ENCODE measurements around the gene TSPAN5. TPM values are rescaled to one million over a fixed set of nuclear protein-coding genes. Genes with fewer than 3 reads are reported as not detected.
"Not testable (repeated sequence)": the region's sequence is repeated elsewhere in the genome, so short reads cannot be mapped to it uniquely, and the experiment has no call there.

The TSPAN5 gene
- total RNA-seq, 1 experiment from 2014 or later: 32.9 TPM

GRCh38 chr4:98503676-98504075 is 154.7 kb downstream of the TSPAN5 start:
- no peak for DNase-seq (ENCODE audit: low read depth)

DNA sequence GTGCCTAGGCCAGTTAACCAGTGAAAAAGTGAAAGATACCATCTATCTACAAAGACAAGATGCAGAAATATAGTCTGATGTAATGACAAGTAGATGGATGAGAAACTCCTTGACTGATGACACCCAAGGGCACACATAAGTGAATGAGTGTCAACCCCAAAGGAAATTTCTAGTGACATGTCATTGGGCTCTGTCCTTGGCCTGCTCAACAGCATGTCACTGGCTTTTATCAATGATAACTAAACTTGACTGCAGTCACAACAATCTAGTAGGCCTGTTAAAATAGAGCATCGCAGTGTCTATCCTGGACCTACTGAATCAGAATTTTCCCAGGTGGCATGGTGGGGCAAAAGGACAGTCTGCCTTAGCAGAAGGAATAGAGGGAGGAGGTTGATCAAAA is 155.8 kb downstream of the TSPAN5 start:
- no peak for DNase-seq (ENCODE audit: low read depth)

- no peak for DNase-seq (ENCODE audit: low read depth)
Measured at GRCh38 chr4:98502031-98502430, 156.4 kb downstream of the TSPAN5 start.

GRCh38 chr4:98501383-98501782 is 157.0 kb downstream of the TSPAN5 start:
- no peak for DNase-seq (ENCODE audit: low read depth)

DNA sequence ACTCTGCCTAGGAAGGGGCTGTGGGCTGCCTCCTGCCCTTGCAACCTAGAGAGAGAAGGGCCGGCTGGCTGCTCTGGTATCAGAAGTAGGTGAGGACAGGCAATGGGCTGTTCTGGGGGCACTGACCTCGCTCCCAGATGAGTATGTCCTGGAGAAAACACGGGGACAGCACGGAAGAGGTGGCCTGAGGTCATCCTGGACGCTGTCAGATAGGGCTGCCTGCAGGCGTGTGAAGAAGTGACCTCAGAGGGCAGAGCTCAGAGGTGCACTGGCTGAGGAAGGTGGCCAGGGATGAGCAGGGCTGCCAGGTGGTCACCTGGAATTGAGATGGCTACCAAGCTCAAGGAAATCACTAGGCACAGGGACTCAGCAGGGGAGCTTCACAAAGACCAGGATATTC is 159.6 kb downstream of the TSPAN5 start:
- DNase-seq (ENCODE audit: low read depth): no peak

DNA sequence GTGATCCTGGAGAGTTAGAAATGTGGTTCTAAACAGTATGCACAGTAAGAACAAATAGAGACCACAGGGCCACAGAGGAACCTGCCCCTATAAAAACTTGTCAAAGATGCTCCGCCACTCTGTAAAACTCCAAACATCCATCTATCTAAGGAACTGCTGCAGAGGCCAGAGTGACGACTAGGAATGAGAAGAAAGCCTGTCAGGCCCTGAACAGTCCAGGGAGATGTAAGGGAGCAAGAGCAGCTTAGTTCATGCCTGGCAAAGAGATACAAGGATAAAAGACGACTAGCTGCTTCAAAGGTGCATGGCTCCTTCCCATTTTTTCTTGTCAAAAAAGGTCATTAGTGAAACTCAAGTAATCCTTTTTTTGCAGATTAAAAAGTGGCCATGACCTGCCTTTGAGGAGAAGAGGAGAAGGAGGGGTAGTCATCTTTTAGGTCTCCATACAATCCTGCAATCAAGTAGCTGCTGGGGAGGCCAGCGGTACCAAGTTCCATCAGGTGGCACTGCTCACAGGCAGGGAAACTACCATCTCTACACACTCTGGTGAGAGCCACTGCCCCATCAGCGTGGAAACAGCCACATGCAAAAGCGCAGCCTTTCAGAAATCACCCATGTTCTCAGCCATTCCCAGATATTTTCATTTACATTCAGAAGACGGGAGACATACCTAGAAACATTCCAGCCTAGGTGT is 162.1 kb downstream of the TSPAN5 start:
- no peak for DNase-seq (ENCODE audit: low read depth)

GRCh38 chr4:98493296-98493695 is 165.1 kb downstream of the TSPAN5 start:
- no peak for DNase-seq (ENCODE audit: low read depth)

GRCh38 chr4:98491899-98492559 is 166.4 kb downstream of the TSPAN5 start:
- no peak for DNase-seq (ENCODE audit: low read depth)

GRCh38 chr4:98490251-98490650 is 168.2 kb downstream of the TSPAN5 start:
- no peak for DNase-seq (ENCODE audit: low read depth)

- DNase-seq (ENCODE audit: low read depth): no peak
Measured at GRCh38 chr4:98485816-98486345, 172.5 kb downstream of the TSPAN5 start.

DNA sequence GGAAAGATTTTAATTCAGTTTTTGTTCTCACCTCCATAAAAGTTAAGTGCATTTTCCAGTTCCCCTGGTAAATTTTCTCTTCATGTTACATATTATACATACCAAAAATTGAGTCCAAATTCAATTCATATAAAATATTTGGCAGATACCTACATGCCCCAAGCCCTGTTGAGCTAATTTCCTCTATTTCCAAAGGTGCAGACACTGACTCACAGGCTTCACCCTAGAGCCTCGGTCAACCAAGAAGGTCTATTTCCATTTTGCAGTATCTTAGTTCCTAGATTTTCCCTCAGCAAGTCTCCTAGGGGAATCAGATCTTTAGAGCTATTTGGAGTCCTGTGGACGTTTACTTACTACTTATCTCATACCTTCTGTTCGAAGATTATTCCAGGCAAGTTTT is 174.4 kb downstream of the TSPAN5 start:
- DNase-seq (ENCODE audit: low read depth): peak; percentile 58

DNA sequence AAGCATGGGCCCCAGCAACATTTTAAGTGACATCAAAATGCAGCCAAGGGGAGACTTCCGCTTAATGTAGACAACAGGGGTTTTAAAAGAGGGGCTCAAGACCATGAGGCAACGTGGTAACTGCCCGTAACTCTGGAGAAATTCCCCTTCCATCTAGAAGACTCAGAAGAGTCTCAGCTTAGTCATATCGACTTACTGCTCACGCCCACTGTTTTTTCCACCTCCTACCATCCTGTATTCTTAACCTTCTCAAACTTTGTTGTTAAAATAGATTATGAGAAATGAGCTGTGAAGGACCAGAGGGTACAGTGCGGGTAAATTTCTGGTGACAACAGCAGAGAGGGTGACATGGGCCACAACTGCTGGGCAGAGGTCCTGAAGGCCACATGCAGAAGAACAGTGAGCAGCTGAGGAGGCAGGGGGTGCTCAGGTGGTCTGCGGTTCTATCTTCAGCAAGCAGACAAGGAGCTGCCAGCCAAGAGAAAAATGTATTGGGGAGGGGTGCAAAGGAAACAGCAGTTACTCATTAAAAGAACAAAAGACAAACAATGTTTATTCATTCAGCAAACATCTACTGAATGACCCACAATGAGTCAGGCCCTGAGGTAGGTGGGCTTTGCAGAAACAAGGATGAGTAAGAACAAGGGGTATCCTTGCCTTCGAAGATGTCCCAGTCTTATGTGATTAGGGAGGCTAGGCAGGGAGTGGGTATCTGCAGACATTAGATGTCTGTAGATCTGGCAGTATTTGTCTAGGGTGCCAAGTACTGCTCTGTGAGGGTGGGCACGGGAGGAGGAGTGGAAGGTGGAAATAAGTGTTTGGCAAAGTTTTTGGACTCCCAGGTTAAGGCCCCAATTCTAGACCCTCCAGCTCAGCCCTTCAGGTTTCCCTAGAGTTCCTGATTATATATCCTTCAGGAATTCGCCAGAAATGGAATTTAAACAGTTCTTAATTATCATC is 175.3 kb downstream of the TSPAN5 start:
- peak; percentile 94 for DNase-seq (ENCODE audit: low read depth)

GRCh38 chr4:98482503-98482846 is 175.9 kb downstream of the TSPAN5 start:
- no peak for DNase-seq (ENCODE audit: low read depth)

DNA sequence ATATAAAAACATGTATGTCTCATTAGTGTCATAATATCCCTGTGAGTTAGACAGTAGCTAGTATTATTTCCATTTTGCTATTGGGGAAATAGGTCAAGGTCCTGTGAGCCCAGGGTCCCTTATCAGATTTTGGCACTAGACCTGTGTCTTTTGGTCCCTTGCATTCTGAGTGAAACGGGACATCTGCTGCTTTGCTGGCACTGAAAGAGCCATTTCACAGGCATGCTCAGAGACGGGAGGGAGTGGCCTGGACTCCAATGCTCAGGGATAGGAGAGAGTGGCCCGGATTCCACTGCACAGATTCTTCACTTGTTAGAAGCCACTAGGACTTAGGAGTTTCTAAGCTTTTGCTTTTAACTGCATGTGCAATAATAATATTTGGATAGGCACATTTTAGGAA is 177.2 kb downstream of the TSPAN5 start:
- DNase-seq (ENCODE audit: low read depth): no peak

DNA sequence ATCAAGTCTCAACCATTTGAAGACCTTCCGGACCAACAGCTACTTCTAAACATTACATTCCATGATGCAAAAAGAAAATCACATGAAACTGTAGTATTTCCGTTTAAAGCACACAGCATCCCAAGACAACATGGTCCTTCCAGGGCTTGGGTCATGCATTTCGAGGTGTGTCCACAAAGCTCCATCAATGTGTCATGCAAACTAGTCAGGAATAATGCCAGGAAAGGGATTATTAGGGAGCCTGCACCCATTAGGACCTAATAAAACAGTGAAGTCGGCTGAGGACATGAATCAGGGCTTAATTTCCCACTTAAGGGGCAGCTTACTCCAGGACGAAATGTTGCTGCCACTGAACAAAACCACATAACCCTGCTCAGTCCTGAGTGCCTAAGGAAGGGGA is 177.9 kb downstream of the TSPAN5 start:
- DNase-seq (ENCODE audit: low read depth): no peak

GRCh38 chr4:98479590-98479989 is 178.8 kb downstream of the TSPAN5 start:
- DNase-seq (ENCODE audit: low read depth): not testable (repeated sequence)

- no peak for DNase-seq (ENCODE audit: low read depth)
Measured at GRCh38 chr4:98476891-98477290, 181.5 kb downstream of the TSPAN5 start.

- DNase-seq (ENCODE audit: low read depth): peak; percentile 86
Measured at GRCh38 chr4:98474408-98474844, 184.0 kb downstream of the TSPAN5 start.

DNA sequence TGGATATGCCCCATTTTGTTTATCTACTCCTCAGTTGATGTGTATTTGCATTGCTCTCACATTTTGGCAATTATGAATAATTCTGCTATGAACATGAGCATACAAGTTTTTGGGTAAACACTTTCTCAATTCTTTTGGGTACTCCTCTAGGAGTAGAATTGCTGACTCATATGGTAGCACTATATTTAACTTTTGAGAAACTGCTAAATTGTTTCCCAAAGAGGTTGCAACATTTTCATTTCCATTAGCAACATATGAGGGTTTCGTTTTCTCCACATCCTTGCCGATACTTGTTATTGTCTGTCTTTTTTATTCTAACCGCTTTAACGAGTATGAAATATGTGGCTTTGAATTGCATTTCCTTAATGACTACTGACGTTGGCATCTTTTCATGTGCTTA is 185.4 kb downstream of the TSPAN5 start:
- DNase-seq (ENCODE audit: low read depth): no peak

DNA sequence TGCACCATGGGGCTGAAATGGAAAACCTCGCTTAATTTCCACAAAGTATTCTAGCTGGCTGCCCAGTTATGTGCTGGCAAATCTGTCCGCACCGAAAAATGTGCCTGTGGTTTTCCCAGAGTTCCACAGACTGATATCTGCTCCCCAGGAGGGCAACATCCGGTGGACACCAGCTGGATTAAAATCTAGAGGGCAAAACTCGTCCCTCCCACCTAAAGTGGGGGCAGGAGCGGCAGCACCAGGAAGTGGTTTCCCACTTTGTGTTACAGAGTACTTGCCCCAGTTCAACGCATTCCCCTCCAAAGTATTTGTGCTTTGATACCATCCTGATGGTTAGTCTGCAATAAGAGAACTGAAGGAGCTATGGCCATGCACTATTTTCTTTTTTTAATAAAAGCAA is 187.6 kb downstream of the TSPAN5 start:
- peak; percentile 90 for DNase-seq (ENCODE audit: low read depth)

DNA sequence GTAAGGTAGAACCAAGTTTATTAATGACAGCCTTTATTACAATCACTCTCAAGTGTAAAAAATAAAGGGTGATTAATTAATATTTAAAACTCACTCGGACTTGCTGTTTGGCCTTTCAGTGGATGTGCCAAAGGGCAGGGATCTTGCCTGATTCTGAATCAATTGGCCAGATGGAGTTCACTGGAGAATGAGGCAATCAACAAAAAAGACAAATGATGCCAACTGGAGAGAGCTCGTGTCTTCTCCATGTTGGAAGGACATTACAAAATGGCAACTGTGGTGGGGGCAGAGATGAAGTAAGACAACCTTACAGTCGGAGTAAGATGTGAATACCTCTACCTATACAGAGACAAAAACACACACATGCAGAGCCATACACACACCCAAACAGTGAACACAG is 188.0 kb downstream of the TSPAN5 start:
- no peak for DNase-seq (ENCODE audit: low read depth)

DNA sequence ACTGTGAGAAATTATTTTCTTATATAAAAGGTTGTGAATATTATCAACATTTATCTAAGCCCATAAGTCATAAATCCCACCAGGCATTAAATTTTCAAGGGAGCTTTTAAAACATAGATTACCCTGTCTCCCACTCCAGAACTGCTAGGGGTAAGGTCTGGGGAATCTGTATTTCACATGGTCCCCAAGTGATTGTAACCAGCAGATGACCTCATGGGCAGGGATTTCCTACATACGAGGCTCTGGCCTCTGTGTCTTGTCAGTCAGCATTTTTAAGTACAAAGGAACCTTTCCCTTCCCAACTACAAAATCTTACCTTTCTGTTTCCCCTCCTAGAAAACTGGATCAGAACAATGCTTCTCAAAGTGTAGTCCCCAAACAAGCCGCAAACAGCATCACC is 188.6 kb downstream of the TSPAN5 start:
- DNase-seq (ENCODE audit: low read depth): no peak

All from HT1080 (cell line).